Esophagus muscularis mucosa (tissue), 4 donors: Measurements from ENCODE around the gene ZNF804A.

ENCODE experiments used
- EP300 ChIP-seq: sonication (generic); formaldehyde crosslinking; IDR thresholded peaks from one replicate; pipeline ENCODE4 v1.6.1; 2017; ENCODE audit warnings: antibody characterized with exemption
- POLR2A ChIP-seq: fragments of 450-650 bp; IDR thresholded peaks from one replicate; pipeline ENCODE4 v1.6.1; 2017; ENCODE audit warnings: antibody characterized with exemption, moderate library complexity, mild to moderate bottlenecking, low read depth
- TF ChIP-seq, protein P1 (sequence below), 3 experiments: fragments of 200-600 bp in 2 of 3; fragments of 450-650 bp in 1 of 3; sonication (generic) in 2 of 3; IDR thresholded peaks; one replicate each; pipeline ENCODE4 v1.5.1; 2017 to 2019; ENCODE audit warnings: antibody characterized with exemption in 3 of 3, mild to moderate bottlenecking in 2 of 3, moderate library complexity in 1 of 3

DNA sequence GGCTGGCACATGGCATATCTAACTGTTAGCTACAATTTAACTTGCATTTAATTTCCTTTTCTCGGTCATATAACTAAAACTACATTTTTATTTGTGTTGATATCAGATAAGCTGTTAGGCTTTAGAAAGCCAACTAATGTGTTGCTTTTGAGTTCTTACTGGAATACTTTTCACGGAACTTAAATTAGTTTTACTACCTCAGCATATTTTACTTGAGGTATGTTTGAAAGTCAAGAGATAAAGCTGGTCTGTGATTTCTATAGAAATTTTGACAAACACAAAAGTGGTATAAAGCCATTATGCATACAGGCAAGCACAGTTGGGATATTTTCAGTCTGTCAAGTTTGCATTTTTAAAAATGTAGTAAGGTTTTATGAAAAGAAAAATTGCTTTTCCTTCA lies 162.6 kb downstream of the ZNF804A start:
- TF ChIP-seq, protein P1, sequence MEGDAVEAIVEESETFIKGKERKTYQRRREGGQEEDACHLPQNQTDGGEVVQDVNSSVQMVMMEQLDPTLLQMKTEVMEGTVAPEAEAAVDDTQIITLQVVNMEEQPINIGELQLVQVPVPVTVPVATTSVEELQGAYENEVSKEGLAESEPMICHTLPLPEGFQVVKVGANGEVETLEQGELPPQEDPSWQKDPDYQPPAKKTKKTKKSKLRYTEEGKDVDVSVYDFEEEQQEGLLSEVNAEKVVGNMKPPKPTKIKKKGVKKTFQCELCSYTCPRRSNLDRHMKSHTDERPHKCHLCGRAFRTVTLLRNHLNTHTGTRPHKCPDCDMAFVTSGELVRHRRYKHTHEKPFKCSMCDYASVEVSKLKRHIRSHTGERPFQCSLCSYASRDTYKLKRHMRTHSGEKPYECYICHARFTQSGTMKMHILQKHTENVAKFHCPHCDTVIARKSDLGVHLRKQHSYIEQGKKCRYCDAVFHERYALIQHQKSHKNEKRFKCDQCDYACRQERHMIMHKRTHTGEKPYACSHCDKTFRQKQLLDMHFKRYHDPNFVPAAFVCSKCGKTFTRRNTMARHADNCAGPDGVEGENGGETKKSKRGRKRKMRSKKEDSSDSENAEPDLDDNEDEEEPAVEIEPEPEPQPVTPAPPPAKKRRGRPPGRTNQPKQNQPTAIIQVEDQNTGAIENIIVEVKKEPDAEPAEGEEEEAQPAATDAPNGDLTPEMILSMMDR (IDR thresholded peaks at IDR 0.05) = no peak
- TF ChIP-seq POLR2A = no peak
- no peak for TF ChIP-seq EP300
